Measurements from ENCODE around the gene DEGS1.

DEGS1 gene

DNA sequence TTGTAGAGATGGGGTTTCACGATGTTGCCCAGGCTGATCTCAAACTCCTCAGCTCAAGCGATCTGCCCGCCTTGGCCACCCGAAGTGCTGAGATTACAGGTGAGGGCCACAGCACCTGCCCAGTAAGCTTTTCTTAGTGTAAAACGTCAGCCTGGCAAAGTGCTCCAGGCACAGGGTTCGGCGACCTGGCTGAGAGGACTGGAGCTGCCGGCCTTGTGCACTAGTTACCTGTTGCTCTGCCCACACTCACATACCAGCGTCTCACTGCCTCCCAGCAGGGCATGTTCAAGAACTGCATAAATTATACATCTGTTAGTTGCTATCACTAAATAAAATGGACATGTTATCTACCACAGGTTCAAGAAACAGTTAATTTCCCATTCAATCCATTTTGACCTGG, 55.2 kb downstream of the DEGS1 start:
- TF ChIP-seq CTCF (IDR thresholded peaks at IDR 0.05; ENCODE audit: control insufficient read depth, extremely low read depth, insufficient read depth), result no peak
- DNase-seq (ENCODE audit: low read depth), result no peak
- H3K4me3 ChIP-seq (ENCODE audit: low read depth, low read length), result no peak overlapping the region

GRCh38 chr1:224238756-224239155, 55.7 kb downstream of the DEGS1 start:
- no peak for DNase-seq (ENCODE audit: low read depth)
- H3K4me3 ChIP-seq (ENCODE audit: low read depth, low read length), result no peak overlapping the region
- no peak for TF ChIP-seq CTCF (IDR thresholded peaks at IDR 0.05; ENCODE audit: control insufficient read depth, extremely low read depth, insufficient read depth)
